Heart left ventricle (tissue), 13 donors: ENCODE results near the gene RANBP3.

Source experiments
- POLR2A ChIP-seq, 2 donors: fragments of 450-650 bp; IDR thresholded peaks; one replicate each; pipeline ENCODE4 v1.6.1; 2017; ENCODE audit warnings: antibody characterized with exemption in 2 of 2, mild to moderate bottlenecking in 2 of 2, moderate library complexity in 2 of 2
- TF ChIP-seq, protein P1 (sequence below), 12 donors: fragments of 200-600 bp; sonication (generic) in 4 of 12; IDR thresholded peaks; one replicate each; pipeline versions ENCODE4 v1.5.0 to v1.8.0; 2018 to 2022; ENCODE audit warnings: antibody characterized with exemption in 12 of 12, mild to moderate bottlenecking in 5 of 12
- donor health status: ischemic (EF 13 %, LVEDD 7.1; RV severe dilation, severe dysfunction).
- donor health status: DM: no; HTN: yes; CAD: no.
- donor health status: DM: no; HTN: no; CAD: no.
- donor health status: ischemic (EF 25% LVEDD 6.9; RV normal size, moderate dysfunction).
- donor health status: ischemic (EF 25% LVEDD 5.7; RV mildly dilated, moderate dysfunction).
- donor health status: ischemic (EF 35%, LVEDD 5.7; RV mildly dilated, moderate dysfunction).
- donor health status: nonischemic (EF 11% LVEDD 7.7; RV severe dilation, severe dysfunction).
- donor health status: DM: yes; HTN: yes; CAD: no.
- donor health status: PGD.
- donor health status: ischemic (EF 29% LVEDD 5.4; RV normal size, mild dysfunction).
- donor health status: nonischemic (EF 23%, LVEDD 6.1; RV moderate dilation, normal function).

DNA sequence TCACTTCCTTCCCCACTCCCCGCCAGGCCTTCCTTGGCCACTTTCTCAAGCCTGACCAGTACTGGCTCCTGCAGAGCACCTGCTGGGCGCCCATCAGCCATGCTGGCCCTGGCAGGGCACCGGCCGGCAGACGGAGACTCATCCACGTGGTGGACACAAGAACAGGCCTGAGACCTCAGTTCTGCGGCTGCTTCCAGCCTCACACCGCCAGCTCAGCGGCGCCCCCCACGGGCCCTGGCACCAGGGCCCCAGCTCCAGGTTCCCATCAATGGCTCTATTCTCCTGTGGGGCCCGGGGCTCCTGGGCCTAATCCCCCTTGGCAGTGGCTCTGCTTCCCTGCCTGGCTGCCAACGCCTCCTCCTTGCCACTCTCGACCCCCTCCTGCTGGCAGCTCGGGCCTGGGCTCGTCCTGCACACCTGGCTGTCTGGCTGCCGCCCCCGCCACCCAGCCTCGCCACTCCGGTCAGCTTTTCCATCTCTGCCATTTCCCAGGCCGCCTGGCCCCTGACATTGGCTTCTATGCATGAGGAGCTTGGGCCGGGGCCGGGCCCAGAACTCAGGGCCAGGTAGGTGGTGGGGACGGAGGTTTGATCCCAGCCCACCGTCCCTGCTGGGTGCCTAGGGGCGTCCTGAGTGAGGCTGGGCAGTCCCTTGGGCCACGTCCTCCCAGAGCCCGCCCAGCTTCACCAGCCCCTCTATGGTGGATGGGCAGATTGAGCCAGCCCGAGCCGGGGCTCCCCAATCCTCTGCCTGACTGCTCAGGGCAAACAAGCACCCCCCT, 80.6 kb downstream of the RANBP3 start:
- TF ChIP-seq, protein P1, sequence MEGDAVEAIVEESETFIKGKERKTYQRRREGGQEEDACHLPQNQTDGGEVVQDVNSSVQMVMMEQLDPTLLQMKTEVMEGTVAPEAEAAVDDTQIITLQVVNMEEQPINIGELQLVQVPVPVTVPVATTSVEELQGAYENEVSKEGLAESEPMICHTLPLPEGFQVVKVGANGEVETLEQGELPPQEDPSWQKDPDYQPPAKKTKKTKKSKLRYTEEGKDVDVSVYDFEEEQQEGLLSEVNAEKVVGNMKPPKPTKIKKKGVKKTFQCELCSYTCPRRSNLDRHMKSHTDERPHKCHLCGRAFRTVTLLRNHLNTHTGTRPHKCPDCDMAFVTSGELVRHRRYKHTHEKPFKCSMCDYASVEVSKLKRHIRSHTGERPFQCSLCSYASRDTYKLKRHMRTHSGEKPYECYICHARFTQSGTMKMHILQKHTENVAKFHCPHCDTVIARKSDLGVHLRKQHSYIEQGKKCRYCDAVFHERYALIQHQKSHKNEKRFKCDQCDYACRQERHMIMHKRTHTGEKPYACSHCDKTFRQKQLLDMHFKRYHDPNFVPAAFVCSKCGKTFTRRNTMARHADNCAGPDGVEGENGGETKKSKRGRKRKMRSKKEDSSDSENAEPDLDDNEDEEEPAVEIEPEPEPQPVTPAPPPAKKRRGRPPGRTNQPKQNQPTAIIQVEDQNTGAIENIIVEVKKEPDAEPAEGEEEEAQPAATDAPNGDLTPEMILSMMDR (IDR thresholded peaks at IDR 0.05) = no peak
- TF ChIP-seq POLR2A (IDR thresholded peaks at IDR 0.05) = no peak
